ENCODE results near the gene DAPL1.

DNA sequence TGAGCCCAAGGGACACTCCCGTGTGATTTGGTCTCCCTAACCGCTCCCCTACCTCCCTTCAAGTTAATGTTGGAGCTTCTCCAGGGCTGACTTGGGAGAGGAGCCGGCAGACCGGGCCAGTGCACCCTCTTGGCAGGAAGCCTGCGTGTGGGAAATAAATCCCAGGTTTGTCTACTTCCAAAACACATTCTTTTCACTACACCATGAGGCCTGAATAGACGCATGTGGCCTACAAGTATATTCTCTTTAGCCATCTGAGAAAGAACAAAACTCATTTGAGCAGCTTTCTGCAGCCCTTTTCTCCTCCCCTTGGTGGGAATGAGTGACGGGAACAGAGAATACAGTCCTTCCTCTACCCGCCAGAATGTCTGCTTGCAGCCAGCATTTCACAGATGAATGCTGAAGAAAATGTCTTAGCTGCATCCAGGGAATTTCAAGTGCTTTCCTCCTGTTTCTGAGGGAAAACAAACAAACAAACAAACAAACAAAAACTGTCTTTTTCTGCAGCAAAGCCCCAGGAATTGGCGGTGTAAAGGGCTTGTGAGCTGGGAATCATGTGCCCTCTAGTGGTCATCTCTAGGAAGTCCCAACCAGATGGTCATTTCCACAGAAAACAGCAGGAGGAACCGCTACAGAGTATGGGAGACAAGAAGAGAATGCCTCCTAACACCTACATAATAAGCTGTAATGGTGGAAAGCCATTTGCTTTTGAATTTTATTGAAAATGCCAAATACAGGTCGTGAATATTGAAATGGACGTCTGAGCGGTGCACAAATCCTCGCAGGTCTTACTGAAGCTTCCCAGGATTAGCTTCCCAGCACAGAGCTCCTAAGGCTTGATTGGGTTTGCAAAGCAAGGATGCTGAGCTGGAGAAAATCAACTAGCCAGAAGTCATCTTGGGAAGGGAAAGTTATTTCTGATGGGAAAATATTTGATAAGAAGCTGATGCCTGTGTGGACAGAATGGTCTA is 41.2 kb upstream of the DAPL1 start:
- TF ChIP-seq, protein P1, sequence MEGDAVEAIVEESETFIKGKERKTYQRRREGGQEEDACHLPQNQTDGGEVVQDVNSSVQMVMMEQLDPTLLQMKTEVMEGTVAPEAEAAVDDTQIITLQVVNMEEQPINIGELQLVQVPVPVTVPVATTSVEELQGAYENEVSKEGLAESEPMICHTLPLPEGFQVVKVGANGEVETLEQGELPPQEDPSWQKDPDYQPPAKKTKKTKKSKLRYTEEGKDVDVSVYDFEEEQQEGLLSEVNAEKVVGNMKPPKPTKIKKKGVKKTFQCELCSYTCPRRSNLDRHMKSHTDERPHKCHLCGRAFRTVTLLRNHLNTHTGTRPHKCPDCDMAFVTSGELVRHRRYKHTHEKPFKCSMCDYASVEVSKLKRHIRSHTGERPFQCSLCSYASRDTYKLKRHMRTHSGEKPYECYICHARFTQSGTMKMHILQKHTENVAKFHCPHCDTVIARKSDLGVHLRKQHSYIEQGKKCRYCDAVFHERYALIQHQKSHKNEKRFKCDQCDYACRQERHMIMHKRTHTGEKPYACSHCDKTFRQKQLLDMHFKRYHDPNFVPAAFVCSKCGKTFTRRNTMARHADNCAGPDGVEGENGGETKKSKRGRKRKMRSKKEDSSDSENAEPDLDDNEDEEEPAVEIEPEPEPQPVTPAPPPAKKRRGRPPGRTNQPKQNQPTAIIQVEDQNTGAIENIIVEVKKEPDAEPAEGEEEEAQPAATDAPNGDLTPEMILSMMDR (IDR thresholded peaks at IDR 0.05; ENCODE audit: poor library complexity, severe bottlenecking), result peak; percentile 94
- TF ChIP-seq RAD21 (conservative IDR thresholded peaks at IDR 0.05), result peak; percentile 91
- TF ChIP-seq SMC3 (conservative IDR thresholded peaks at IDR 0.05; ENCODE audit: poor library complexity), result peak; percentile 91
- TF ChIP-seq EZH2 (IDR thresholded peaks at IDR 0.05; ENCODE audit: borderline replicate concordance, insufficient read depth, low read length, poor library complexity, severe bottlenecking), result no peak
- no peak for TF ChIP-seq EP300 (conservative IDR thresholded peaks at IDR 0.05; ENCODE audit: poor library complexity, severe bottlenecking)
- TF ChIP-seq REST (IDR thresholded peaks at IDR 0.05; ENCODE audit: borderline replicate concordance), result no peak
- no peak for TF ChIP-seq TAF1 (IDR thresholded peaks at IDR 0.05; ENCODE audit: low read depth)
